Endothelial cell (in vitro differentiated cells): Measurements from ENCODE around the gene ICA1. TPM values are rescaled to one million over a fixed set of nuclear protein-coding genes. Genes with fewer than 3 reads are reported as not detected.

ENCODE experiments used
- DNase-seq: peaks from one replicate; pipeline ENCODE4 v3.0.0; 2021; ENCODE audit warnings: low spot score
- H3K27ac Mint-ChIP-seq: one replicate; pipeline ENCODE4 v1.8.0; 2021; ENCODE audit warnings: mixed read lengths, inconsistent platforms; ENCODE audit not compliant: unreplicated experiment
- H3K27me3 Mint-ChIP-seq: one replicate; pipeline ENCODE4 v1.8.0; 2021; ENCODE audit warnings: mild to moderate bottlenecking, moderate library complexity, mixed read lengths, inconsistent platforms; ENCODE audit not compliant: unreplicated experiment
- H3K36me3 Mint-ChIP-seq: one replicate; pipeline ENCODE4 v1.8.0; 2021; ENCODE audit warnings: mild to moderate bottlenecking, low read depth, mixed read lengths, inconsistent platforms; ENCODE audit not compliant: unreplicated experiment
- H3K4me1 Mint-ChIP-seq: one replicate; pipeline ENCODE4 v1.8.0; 2021; ENCODE audit warnings: mild to moderate bottlenecking, mixed read lengths, inconsistent platforms; ENCODE audit not compliant: unreplicated experiment
- H3K4me3 Mint-ChIP-seq: one replicate; pipeline ENCODE4 v1.8.0; 2021; ENCODE audit warnings: mild to moderate bottlenecking, mixed read lengths, inconsistent platforms; ENCODE audit not compliant: unreplicated experiment
- H3K9me3 Mint-ChIP-seq: one replicate; pipeline ENCODE4 v1.8.0; 2021; ENCODE audit warnings: mixed read lengths, inconsistent platforms; ENCODE audit not compliant: unreplicated experiment
- CTCF ChIP-seq: fragments of 200-600 bp; sonication (generic); IDR thresholded peaks from one replicate; pipeline ENCODE4 v1.5.0; 2021; ENCODE audit warnings: antibody characterized with exemption; ENCODE audit not compliant: unreplicated experiment
- total RNA-seq: library from RNA; stranded (reverse); fragmentation: NEBNext Ultra II Directional; extraction: Animal tissue kit (Norgen Biotek cat#: 25700); gene quantifications from one replicate; pipeline ENCODE4 v1.2.1, GENCODE V29; 2021; ENCODE audit not compliant: unreplicated experiment

Gene ICA1
- total RNA-seq, 1 donor from 2014 or later = 91.4 TPM

- Mint-ChIP-seq H3K36me3 (peaks cover 6% of the 10 kb centered on the region), H3K27ac (no peak overlapping the region), H3K9me3 (no peaks in the 10 kb centered on the region), H3K4me3 (no peak overlapping the region), H3K27me3 (no peaks in the 10 kb centered on the region), H3K4me1 (peaks cover 10% of the 10 kb centered on the region)
- no peak for DNase-seq
- TF ChIP-seq CTCF = no peak
Observed at GRCh38 chr7:8135417-8135816, 126.5 kb downstream of the ICA1 start.

GRCh38 chr7:8134089-8134733, 127.8 kb downstream of the ICA1 start:
- Mint-ChIP-seq H3K27ac (no peak overlapping the region), H3K27me3 (no peaks in the 10 kb centered on the region), H3K4me3 (no peak overlapping the region), H3K9me3 (no peaks in the 10 kb centered on the region), H3K36me3 (peaks cover 6% of the 10 kb centered on the region), H3K4me1 (peaks cover 10% of the 10 kb centered on the region)
- no peak for DNase-seq
- TF ChIP-seq CTCF = no peak

GRCh38 chr7:8133188-8133848, 128.6 kb downstream of the ICA1 start:
- no peak for DNase-seq
- no peak overlapping the region for H3K4me3 Mint-ChIP-seq
- no peak overlapping the region for H3K27ac Mint-ChIP-seq
- TF ChIP-seq CTCF = no peak
- H3K36me3 Mint-ChIP-seq = peaks cover 6% of the 10 kb centered on the region
- peaks cover 10% of the 10 kb centered on the region for H3K4me1 Mint-ChIP-seq
- H3K9me3 Mint-ChIP-seq = no peaks in the 10 kb centered on the region
- H3K27me3 Mint-ChIP-seq = no peaks in the 10 kb centered on the region

- H3K36me3 Mint-ChIP-seq = peaks cover 14% of the 10 kb centered on the region
Observed at GRCh38 chr7:8131694-8132605, 130.0 kb downstream of the ICA1 start.

More at GRCh38 chr7:8131694-8132605, 130.0 kb downstream of the ICA1 start:
- no peak for DNase-seq
- H3K27ac Mint-ChIP-seq = no peak overlapping the region
- no peaks in the 10 kb centered on the region for H3K9me3 Mint-ChIP-seq
- H3K4me3 Mint-ChIP-seq = no peak overlapping the region
- peaks cover 10% of the 10 kb centered on the region for H3K4me1 Mint-ChIP-seq
- TF ChIP-seq CTCF = no peak
- H3K27me3 Mint-ChIP-seq = no peaks in the 10 kb centered on the region
